GM18526 (cell line): ENCODE results near the gene TMEM117.

Source experiments
- POLR2A ChIP-seq: IDR thresholded peaks from 3 replicates; pipeline ENCODE4 v1.6.1; 2011; ENCODE audit not compliant: insufficient read length; ENCODE audit errors: extremely low read depth

Gene TMEM117

DNA sequence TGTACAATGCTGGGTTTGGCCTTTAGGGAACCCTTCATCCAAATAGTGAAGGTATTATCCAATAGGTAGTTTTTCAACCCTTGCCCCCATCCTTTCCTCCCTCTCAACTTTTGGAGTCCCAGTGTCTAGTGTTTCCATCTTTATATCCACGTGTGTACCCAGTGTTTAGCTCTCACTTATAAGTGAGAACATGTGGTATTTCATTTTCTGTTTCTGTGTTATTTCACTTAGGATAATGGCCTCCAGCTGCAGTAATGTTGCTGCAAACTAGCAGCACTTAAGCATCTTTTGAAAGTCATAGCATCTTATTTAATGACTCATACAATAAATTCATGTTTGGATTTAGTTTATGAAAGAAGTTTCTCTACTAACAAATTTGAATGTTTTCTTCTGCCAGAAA is 597.8 kb downstream of the TMEM117 start:
- TF ChIP-seq POLR2A = no peak

DNA sequence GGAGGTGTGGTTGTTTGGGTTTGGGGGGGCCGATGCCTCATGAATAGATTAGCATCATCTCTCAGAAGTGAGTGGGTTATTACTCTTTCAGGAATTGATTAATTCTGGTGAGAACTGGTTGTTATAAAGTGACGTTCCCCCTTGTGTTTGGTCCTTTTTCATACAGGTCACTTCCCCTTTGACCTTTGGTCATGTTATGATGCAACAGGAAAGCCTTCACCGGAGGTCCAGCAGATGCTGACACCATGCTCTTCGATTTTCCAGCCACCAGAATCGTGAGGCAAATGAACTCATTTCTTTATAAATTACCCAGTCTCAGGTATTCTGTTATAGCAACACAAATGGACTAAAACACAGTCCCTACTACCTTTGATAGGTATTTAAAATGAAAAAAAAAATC is 600.9 kb downstream of the TMEM117 start:
- no peak for TF ChIP-seq POLR2A
